GM12878 (cell line): ENCODE measurements around the gene LAMC3.

Experiments used
- EP300 ChIP-seq, 2 experiments: fragments of 150-350 bp in 1 of 2; IDR thresholded peaks; 2 replicates each; pipeline ENCODE4 v1.6.1; 2011 to 2012; ENCODE audit warnings: low read depth in 2 of 2, low read length in 2 of 2, borderline replicate concordance in 1 of 2, improper control_type of control experiment in 1 of 2, inconsistent platforms in 1 of 2; ENCODE audit not compliant: control insufficient read depth in 1 of 2
- SIX5 ChIP-seq: IDR thresholded peaks from 2 replicates; pipeline ENCODE4 v1.6.1; 2011; ENCODE audit warnings: mild to moderate bottlenecking, low read depth, low read length, moderate library complexity; ENCODE audit not compliant: severe bottlenecking

GRCh38 chr9:131053896-131054295, 44.9 kb downstream of the LAMC3 start:
- no peak for TF ChIP-seq EP300 (IDR thresholded peaks at IDR 0.05; ENCODE audit: borderline replicate concordance in 1 of 2, control insufficient read depth in 1 of 2, low read depth in 2 of 2, low read length in 2 of 2)
- TF ChIP-seq SIX5 = no peak
